RPMI7951 (cell line): Measurements from ENCODE around the gene WNK1. TPM values are rescaled to one million over a fixed set of nuclear protein-coding genes. Genes with fewer than 3 reads are reported as not detected.
A peak's percentile ranks its signal among the peaks of the same experiment; 100 is the strongest.
"Not testable (repeated sequence)": the region's sequence is repeated elsewhere in the genome, so short reads cannot be mapped to it uniquely, and the experiment has no call there.

ENCODE experiments used
- DNase-seq: peaks from one replicate; pipeline ENCODE4 v3.0.0-alpha.2; 2012; ENCODE audit warnings: low read depth
- total RNA-seq: library from RNA; depleted of rRNA; stranded (reverse); fragments of >200 nt; shearing (Covaris generic); gene quantifications from 2 replicates; pipeline ENCODE4 v1.2.3, GENCODE V29; 2014

WNK1 gene
- total RNA-seq, 1 experiment from 2014 or later: 42.3 TPM

GRCh38 chr12:740921-741320, 11.5 kb upstream of the WNK1 start:
- no peak for DNase-seq

DNA sequence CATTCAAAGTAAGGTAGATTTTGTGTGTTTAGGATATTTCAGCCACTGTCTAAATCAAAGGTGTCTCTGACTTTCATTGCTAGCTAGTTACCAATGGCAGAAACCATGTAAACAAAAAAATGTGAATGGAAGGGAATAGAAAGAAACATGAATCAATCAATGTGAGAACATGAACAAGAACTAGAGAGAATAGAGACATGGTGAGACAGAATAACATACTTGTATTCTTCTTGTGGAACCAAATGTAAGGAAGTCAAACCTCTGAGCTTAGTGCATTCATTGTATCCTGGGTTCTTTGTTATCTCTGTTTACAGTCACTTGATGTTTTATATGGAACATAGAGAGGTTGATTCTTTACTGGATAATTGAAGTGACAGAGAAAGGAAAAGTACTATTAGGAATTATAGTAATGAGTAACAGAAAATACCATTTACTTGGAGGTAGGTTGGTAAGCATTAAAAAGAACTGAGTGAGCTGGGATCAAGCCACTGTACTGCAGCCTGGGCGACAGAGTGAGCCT, 2.6 kb upstream of the WNK1 start:
- DNase-seq: no peak

- no peak for DNase-seq
Measured at GRCh38 chr12:750366-751191, 1.8 kb upstream of the WNK1 start.

DNA sequence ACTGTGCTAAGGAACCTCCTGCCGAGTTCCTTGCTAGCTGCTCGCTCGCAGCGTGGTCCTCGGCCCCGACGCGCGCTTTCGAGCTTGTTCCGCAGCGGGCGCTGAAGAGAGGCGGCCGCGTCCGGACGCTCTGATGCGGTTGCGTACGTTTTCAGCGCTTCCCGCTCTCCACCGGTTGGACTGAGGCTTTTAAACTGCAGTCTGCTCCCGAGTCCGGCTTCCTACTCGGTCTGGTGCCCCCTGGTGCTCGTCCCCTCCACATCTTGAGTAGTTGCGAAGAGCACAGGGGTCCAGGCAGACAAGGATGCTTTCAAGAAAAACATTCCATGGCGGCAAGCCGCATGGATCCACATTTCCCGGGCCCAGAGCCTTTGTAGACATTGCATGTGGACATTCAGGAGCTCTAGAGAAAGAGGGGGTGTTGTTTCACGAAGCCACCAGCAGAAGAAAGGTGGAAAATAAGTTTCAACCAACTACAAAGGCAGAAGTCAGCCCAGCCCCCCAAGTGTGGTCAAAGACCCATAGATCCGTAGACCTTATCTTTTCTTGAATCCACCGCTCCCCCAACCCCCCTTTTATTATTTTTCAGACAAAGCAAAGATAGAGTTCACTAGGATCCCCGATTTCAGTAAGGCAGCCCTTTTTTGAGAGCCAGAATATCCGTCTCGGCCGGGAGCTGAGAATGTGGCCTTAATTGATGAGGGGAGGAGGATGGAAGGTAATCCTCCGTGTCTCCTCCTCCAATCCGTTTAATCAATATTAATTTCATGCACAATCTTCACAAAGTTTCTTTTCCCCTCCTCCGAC, 984 bp upstream of the WNK1 start:
- DNase-seq: peak; percentile 94

DNA sequence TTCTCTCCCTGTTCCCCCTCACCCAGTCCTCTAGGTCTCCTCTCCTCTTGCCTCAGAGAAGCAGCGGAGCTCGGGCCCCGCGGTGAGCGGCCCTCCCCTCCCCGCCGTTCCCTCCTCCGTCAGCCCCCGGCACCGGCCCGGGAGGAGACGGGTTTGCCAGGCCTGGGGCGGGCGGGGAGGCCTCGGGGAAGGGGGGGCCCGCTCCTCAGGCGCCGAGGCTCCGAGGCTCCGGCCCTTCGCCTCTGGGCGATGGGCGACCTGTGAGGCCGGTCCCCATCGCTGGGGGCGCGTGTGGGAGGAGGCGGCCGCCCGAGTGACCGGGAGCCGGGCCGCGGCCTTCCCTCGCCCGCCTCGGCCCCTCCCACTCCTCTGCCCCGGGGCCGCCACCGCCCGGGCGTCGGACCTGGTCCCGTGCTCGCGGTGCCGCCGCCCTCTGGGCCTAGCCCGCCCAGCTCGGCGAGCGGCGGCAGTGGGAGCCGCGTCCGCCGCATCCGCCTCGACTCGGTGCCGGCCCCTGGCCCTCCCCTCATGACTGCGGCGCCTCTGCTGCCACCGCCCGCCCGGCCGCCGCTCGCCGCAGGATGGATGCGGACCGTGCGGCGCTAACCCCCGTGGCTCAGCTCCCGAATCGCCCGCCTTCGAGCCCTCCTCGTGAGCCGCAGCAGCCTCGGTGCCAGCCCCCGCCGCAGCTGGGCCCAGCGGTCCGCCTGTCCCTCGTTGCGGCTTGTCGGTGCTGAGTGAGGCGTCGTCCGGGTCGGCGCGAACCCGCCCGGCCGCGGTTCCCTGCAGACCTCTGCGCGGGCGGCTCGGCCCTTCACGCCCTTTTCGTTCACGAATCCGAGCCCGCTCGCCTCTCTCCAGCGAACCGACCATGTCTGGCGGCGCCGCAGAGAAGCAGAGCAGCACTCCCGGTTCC, 574 bp downstream of the WNK1 start:
- peak; percentile 59 for DNase-seq

DNA sequence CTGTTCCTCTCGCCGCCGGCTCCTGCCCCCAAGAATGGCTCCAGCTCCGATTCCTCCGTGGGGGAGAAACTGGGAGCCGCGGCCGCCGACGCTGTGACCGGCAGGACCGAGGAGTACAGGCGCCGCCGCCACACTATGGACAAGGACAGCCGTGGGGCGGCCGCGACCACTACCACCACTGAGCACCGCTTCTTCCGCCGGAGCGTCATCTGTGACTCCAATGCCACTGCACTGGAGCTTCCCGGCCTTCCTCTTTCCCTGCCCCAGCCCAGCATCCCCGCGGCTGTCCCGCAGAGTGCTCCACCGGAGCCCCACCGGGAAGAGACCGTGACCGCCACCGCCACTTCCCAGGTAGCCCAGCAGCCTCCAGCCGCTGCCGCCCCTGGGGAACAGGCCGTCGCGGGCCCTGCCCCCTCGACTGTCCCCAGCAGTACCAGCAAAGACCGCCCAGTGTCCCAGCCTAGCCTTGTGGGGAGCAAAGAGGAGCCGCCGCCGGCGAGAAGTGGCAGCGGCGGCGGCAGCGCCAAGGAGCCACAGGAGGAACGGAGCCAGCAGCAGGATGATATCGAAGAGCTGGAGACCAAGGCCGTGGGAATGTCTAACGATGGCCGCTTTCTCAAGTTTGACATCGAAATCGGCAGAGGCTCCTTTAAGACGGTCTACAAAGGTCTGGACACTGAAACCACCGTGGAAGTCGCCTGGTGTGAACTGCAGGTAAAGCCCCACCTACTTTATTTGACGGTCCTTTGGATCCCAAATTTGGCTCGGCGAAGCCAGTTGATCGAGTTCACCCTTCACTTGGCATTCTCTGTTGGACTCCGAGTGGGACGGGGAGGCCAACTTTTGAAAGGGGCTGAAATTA, 1.5 kb downstream of the WNK1 start:
- DNase-seq: peak; percentile 33

DNA sequence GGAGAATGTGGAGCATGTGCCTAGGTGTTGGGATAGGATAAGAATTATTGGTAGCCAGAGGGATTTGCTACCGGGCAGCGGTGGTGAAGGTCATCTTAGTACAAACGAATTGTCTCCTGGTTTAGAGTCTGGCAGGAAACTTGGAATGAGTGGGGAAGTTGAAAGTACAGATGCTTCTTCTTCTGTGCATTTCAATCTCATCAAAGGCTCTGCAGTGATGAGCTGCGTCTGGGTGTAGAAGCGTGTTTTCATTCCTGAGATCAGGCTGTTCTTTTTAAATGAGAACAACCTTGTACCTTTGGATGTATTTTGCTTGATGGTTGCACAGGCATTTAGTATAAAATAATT, 2.1 kb downstream of the WNK1 start:
- peak; percentile 20 for DNase-seq

GRCh38 chr12:754851-755562, 2.6 kb downstream of the WNK1 start:
- peak; percentile 59 for DNase-seq

DNA sequence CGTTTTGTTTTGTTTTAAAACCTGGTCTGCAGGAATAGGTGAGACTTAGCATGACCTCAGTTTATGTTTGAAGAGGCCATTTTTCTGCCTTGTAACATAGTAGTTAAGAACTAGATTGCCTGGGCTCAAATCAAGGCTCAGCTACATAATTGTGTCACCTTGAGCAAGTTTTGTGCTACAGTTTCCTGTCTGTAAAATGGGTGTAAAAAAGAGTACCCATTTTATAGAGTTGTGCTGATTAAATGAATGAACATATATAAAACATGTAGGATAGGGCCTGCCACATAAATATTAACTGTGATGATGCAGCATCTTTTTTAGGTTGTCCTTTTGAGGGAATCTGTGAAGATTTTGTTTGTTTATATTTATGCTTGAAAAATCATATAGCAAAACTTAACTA, 7.2 kb downstream of the WNK1 start:
- DNase-seq: no peak

- DNase-seq: no peak
Measured at GRCh38 chr12:761256-761655, 8.9 kb downstream of the WNK1 start.

DNA sequence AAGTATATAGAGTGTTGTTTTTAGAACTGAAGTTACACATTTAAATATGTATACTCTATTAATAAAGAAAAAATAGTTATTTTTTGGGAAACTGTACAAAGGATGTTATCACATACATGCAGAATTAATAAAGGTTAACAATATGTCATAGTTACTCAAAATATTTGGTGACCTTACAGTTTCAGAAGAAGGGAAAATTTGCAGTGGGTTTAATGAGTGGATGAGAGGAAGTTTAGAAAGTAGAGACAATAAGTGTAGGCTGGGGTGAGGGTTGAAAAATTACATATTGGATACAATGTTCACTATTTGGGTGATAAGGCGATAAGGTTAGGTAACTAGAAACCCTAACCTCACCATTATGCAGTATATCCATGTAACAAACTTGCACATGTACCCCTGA, 13.5 kb downstream of the WNK1 start:
- no peak for DNase-seq

- DNase-seq: no peak
Measured at GRCh38 chr12:768434-768833, 16.1 kb downstream of the WNK1 start.

GRCh38 chr12:770479-770878, 18.1 kb downstream of the WNK1 start:
- no peak for DNase-seq

DNA sequence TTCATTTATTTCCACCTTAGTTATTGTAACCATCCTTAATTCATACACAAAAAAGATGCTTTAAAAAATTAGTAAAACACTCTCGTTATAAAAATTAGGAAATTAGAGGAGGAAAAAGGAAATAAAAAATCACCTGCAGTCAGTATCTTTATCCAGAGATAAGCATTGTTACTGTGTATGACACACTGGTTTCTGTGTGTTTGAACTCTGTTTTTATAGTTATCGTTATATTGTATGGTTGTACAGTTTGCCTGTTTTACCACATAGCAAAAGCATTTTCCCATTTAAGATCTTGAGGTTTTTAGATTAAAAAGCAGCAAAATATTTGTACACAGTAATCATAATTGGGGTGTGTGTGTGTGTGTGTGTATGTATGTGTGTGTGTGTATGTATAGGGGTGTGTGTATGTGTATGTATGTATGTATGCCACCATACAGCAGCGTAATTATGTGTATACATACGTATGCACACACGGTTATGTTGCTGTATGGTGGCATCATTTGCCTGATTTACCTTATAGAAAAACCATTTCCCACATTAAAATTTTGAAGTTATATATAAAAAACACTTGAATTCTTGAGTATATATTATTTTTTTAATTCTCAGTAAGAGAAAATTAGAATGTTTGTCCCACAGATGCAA, 19.8 kb downstream of the WNK1 start:
- no peak for DNase-seq

- DNase-seq: no peak
Measured at GRCh38 chr12:774051-774614, 21.8 kb downstream of the WNK1 start.

- DNase-seq: not testable (repeated sequence)
Measured at GRCh38 chr12:775973-776771, 23.8 kb downstream of the WNK1 start.

DNA sequence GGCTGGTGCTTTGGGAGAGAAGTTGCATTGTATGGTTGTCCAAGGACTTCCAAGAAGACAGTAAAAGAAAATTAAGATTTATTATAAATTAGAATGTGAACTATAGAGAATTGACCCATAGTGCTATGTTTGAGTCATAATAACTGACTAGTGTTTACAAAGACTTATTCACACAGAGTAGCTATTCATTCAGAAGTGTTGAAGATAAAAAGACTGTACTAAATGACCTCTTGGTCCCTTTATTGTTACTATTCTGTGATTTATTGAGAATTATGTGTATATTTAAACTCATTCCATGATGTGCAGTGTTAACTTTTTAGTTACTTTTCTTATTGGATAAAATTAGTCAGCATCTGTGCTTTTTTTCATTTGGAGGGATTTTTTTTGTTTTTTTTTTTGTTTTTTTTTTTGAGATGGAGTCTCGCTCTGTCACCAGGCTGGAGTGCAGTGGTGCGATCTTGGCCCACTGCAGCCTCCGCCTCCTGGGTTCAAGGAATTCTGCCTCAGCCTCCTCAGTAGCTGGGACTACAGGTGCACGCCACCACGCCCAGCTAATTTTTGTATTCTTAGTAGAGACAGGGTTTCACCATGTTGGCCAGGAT, 24.5 kb downstream of the WNK1 start:
- DNase-seq: not testable (repeated sequence)

DNA sequence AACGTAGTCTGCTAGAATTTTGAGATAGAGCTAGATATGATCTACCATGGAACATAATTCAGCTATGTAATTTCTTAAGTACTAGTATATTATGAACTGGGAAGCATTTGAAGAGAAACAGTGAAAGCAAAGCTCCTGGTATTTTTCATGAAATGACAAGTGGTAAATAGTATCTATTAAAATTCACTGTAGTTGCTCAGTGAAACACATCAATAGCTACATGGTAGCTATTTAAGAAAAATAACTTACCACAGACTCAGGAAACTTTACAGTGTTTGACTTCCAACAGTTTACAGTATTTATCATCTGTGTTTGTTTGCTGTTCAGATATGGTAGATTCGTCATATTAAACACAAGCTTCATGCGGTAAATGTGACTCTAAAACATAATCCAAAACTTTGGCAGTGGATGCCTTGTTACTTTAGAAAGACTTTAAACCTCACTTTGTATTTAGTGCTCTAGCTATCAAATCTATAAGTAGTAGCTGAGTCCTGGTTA, 25.2 kb downstream of the WNK1 start:
- DNase-seq: no peak
